GM18505 (cell line): ENCODE data around the gene SPCS3.
A peak's percentile ranks its signal among the peaks of the same experiment; 100 is the strongest.
"Not testable (repeated sequence)": the region's sequence is repeated elsewhere in the genome, so short reads cannot be mapped to it uniquely, and the experiment has no call there.

Experiments
- ATAC-seq: cut with Tn5 transposase; IDR thresholded peaks from one replicate; pipeline ENCODE4 v1.9.1; 2021; ENCODE audit not compliant: unreplicated experiment
- POLR2A ChIP-seq: IDR thresholded peaks from 4 replicates; pipeline ENCODE4 v1.6.1; 2011; ENCODE audit warnings: borderline replicate concordance; ENCODE audit not compliant: insufficient read depth, insufficient read length; ENCODE audit errors: extremely low read depth

Gene SPCS3

GRCh38 chr4:176319704-176320339 is at the start of gene SPCS3:
SPCS3 (plus strand) TSS chr4:176319966; CDS start chr4:176320077, 111 bp downstream.
- peak; percentile 91 for ATAC-seq
- TF ChIP-seq POLR2A = peak; percentile 96

GRCh38 chr4:176270669-176271068 is 49.1 kb upstream of the SPCS3 start:
- TF ChIP-seq POLR2A = no peak
- ATAC-seq = no peak

DNA sequence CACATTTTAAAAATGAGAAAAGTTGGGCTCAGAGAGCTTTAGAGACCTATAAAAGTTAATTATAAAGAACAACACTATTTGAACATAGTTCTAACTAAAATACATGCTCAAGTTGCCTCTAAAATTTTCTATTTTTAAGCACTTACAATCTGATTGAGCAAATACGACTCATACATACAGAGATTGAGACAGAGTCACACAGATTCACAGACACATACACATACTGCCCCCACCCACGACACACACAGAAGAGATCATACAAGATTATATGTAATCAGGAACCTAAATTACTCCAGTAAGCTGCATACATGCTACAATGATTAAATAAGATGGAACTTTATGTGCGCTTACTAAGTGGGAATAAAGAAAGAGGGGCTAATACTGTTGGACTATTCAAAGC is 48.0 kb upstream of the SPCS3 start:
- TF ChIP-seq POLR2A = no peak
- no peak for ATAC-seq

GRCh38 chr4:176272799-176273198 is 47.0 kb upstream of the SPCS3 start:
- TF ChIP-seq POLR2A = no peak
- ATAC-seq = no peak

- no peak for TF ChIP-seq POLR2A
- ATAC-seq = no peak
Measured at GRCh38 chr4:176273736-176274135, 46.0 kb upstream of the SPCS3 start.

DNA sequence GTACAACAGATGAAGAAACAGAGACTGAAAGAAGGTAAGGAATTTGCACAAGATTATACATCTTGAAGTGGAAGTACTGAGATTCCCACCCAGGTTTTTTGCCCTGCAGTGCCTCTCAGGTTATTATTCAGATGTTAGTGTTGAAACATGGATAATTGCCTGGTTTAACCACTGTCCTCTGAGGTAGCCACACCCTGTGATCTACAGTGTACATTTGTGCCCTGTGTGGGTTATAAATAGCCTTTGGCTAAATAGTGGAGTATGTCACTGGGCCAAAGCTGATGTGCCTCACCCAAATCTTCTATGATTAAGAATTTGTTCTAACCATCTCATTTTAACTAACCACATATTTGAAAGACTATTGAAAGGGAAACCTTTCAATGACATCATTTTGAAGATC is 45.3 kb upstream of the SPCS3 start:
- TF ChIP-seq POLR2A = no peak

GRCh38 chr4:176276710-176277109 is 43.1 kb upstream of the SPCS3 start:
- no peak for TF ChIP-seq POLR2A
- ATAC-seq = no peak

More for the DNA sequence above, 45.3 kb upstream of the SPCS3 start:
- no peak for ATAC-seq

DNA sequence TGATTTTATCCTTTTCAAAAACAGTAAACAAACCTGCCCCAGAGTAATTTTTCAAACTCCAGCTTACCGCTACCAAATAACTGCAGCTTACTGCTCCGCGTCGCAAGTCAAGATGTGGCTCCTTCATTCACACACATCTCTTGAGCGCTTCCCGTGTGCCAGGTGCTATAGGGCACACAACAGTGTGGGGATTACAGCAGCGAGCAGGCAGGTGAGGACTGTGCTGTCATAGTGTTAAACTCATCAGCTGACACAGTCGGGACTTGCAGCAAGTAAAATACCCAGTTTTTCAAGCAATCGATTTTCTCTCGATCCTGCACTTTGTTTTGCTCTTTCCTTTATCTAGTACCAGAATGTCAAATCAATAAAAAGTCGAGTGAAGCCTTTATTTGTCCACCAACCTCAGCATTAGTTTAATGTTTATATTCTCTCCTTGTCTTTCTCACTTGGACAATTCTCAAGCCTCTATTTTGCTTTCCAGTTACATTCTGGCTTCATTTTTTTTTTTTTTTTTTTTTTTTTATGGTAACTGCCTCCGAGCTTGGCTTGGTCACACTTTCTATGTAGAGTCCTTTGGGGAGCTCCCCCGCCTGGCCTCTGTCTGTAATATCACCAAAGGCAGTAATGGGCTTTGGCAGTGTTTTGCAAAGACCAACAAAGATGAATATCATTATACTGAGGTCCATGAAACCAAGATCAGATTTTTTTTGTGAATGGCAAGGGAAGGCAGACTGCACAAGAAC is 42.4 kb upstream of the SPCS3 start:
- ATAC-seq = peak; percentile 95
- TF ChIP-seq POLR2A = no peak

GRCh38 chr4:176279560-176279959 is 40.2 kb upstream of the SPCS3 start:
- ATAC-seq = not testable (repeated sequence)

GRCh38 chr4:176286728-176287127 is 33.0 kb upstream of the SPCS3 start:
- no peak for ATAC-seq
- TF ChIP-seq POLR2A = no peak

DNA sequence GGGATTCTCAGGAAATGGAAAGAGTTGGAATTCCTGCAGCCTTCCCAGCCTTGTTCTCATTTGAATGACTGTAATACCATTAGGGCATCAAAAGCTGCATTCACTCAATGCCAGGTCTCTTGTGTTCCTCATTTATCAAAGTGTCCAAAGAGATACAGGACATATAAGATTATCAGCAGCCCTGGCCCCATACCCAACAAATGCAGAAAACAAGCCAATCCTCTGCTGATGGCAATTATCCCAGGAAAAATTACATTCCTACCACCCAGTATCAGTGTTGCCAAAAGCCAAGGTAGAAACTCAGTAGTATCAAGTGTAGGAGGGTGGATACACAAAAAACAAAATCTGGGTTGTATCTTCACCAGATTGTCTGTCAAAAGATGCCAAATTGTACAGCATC is 32.2 kb upstream of the SPCS3 start:
- no peak for TF ChIP-seq POLR2A
- no peak for ATAC-seq

GRCh38 chr4:176288020-176288419 is 31.7 kb upstream of the SPCS3 start:
- ATAC-seq = no peak
- no peak for TF ChIP-seq POLR2A

DNA sequence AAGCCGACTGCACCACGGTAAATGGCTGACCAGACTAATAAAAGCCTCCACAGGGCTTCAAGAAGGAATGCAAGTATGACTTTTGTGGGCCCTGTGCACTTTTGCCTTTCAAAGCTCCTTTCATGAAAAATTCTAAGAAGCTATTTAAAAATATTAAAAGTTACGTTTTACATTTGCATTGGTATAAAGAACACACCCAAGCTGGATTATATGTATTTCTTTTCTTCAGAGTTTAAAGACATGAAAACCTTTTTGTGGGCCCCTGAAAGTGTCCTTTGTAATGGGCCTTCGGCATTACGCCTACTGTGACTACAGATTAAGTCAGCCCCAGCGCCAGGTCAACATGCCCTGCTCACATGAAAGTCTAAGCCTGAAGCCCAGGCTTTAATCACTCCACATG is 30.2 kb upstream of the SPCS3 start:
- TF ChIP-seq POLR2A = no peak
- no peak for ATAC-seq

DNA sequence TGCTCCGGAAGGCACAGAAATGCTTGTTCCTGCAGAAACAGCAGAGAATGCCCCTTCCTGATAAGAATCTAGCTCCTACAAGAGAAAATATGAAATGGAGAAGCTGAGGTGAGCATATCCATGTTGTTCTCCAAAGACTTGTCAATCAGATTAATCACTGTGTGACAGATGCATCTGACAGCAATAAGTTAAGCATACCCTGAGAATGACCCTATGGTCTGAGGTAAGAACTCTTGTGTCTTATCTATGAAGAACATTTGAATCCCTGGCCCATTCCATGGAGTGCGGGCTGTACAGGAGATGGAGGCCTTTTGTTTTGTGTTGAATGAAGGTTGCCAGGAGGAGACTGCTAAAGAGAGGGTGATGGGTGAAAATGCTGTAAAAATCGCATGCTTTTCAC is 29.2 kb upstream of the SPCS3 start:
- no peak for ATAC-seq
- TF ChIP-seq POLR2A = no peak
